ENCODE measurements around the gene C1QTNF9. TPM values are rescaled to one million over a fixed set of nuclear protein-coding genes. Genes with fewer than 3 reads are reported as not detected.

C1QTNF9 gene
- total and polyA plus RNA-seq, 2 donors (not counting 3 experiments of a cell fraction or from before 2014, with no cell fraction given) = not detected

DNA sequence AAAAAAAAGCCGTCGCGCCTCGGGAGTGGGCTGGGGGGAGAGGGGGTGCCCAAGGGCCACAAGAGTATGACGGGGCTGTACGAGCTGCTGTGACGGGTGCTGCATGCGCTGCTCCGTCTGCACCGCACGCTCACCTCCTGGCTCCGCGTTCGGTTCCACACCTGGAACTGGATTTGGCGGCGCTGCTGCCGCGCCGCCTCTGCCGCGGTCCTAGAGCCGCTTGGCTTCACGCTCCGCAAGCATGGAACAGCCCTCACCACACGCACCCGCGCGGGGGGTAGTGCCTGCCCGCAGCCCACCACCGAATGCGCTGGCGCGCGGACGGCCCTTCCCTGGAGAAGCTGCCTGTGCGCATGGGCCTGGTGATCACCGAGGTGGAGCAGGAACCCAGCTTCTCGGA lies 18.8 kb downstream of the C1QTNF9 start:
- Histone ChIP-seq H3K4me1 (ENCODE audit: control insufficient read depth, extremely low read depth, insufficient read depth, low read length) (no peaks in the 10 kb centered on the region), H2AFZ (ENCODE audit: low read depth, low read length) (peak overlapping the region; percentile 51), H3K36me3 (ENCODE audit: control insufficient read depth in 2 of 2, extremely low read depth in 1 of 2, insufficient read depth in 2 of 2, low read length in 2 of 2) (no peaks in the 10 kb centered on the region), H3K27me3 (ENCODE audit: control insufficient read depth in 2 of 2, insufficient read depth in 2 of 2, low read length in 2 of 2) (peaks cover 0 to 12% of the 10 kb centered on the region in 2 experiments), H4K20me1 (replicated peaks; ENCODE audit: control insufficient read depth, extremely low read depth, insufficient read depth, low read length) (no peaks in the 10 kb centered on the region), H3K27ac (ENCODE audit: insufficient read depth, low read depth, low read length) (no peak overlapping the region), H3K4me2 (ENCODE audit: insufficient read depth, low read length) (no peak overlapping the region), H3K9me3 (replicated peaks; ENCODE audit: control insufficient read depth, insufficient read depth, low read length) (no peaks in the 10 kb centered on the region), H3K4me3 (replicated peaks in 1 of 3; ENCODE audit: insufficient read depth in 1 of 3, low read depth in 1 of 3, low read length in 3 of 3) (no peak overlapping the region), H3K79me2 (ENCODE audit: control insufficient read depth, insufficient read depth, low read length) (no peaks in the 10 kb centered on the region), H3K9ac (replicated peaks; ENCODE audit: extremely low read depth, insufficient read depth, low read length) (no peak overlapping the region), H3K9me1 (replicated peaks; ENCODE audit: control insufficient read depth, extremely low read depth, insufficient read depth, low read length) (no peaks in the 10 kb centered on the region)
- no peak for TF ChIP-seq GATA2 (IDR thresholded peaks at IDR 0.05; ENCODE audit: insufficient read depth, insufficient read length, low read depth, low read length)
- no peak for TF ChIP-seq MYC (IDR thresholded peaks at IDR 0.05; ENCODE audit: low read depth, low read length)
- no peak for TF ChIP-seq EZH2 (IDR thresholded peaks at IDR 0.05; ENCODE audit: borderline replicate concordance, low read depth, low read length, severe bottlenecking)
- no peak for TF ChIP-seq JUN (IDR thresholded peaks at IDR 0.05; ENCODE audit: borderline replicate concordance, insufficient read depth, insufficient read length, low read depth)
- TF ChIP-seq, protein P1, sequence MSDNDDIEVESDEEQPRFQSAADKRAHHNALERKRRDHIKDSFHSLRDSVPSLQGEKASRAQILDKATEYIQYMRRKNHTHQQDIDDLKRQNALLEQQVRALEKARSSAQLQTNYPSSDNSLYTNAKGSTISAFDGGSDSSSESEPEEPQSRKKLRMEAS (IDR thresholded peaks at IDR 0.05; ENCODE audit: insufficient read depth, insufficient read length) = no peak
- TF ChIP-seq POLR2AphosphoS5 (IDR thresholded peaks at IDR 0.05; ENCODE audit: insufficient read depth, low read depth, low read length) = no peak
- TF ChIP-seq POLR2A (IDR thresholded peaks at IDR 0.05; ENCODE audit: low read depth, low read length) = no peak
- TF ChIP-seq, protein P2, sequence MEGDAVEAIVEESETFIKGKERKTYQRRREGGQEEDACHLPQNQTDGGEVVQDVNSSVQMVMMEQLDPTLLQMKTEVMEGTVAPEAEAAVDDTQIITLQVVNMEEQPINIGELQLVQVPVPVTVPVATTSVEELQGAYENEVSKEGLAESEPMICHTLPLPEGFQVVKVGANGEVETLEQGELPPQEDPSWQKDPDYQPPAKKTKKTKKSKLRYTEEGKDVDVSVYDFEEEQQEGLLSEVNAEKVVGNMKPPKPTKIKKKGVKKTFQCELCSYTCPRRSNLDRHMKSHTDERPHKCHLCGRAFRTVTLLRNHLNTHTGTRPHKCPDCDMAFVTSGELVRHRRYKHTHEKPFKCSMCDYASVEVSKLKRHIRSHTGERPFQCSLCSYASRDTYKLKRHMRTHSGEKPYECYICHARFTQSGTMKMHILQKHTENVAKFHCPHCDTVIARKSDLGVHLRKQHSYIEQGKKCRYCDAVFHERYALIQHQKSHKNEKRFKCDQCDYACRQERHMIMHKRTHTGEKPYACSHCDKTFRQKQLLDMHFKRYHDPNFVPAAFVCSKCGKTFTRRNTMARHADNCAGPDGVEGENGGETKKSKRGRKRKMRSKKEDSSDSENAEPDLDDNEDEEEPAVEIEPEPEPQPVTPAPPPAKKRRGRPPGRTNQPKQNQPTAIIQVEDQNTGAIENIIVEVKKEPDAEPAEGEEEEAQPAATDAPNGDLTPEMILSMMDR (IDR thresholded peaks at IDR 0.05; ENCODE audit: extremely low read depth in 1 of 2, insufficient read depth in 1 of 2, low read depth in 1 of 2, low read length in 2 of 2) = no peak
- no peak for TF ChIP-seq FOS (IDR thresholded peaks at IDR 0.05; ENCODE audit: borderline replicate concordance, insufficient read depth, low read length)
- FAIRE-seq (no peak), DNase-seq (ENCODE audit: low read depth, low spot score) (no peak)
- dilution Hi-C loops (cut with MboI; ENCODE audit: extremely low pct_ligation_motif_present, low sequenced_read_pairs) = no loop called here
- BruUV-seq (replicated peaks) = no TSS peak
- ChIA-PET POLR2A (no interaction called here), CTCF (no interaction called here)
- intact Hi-C loops (cut with micrococcal nuclease) = no loop called here
